Glomerular visceral epithelial cell (primary cell): ENCODE measurements around the gene UBASH3A.

Experiments
- DNase-seq: peaks from one replicate; pipeline ENCODE4 v3.0.0-alpha.2; 2016; ENCODE audit errors: extremely low spot score

The UBASH3A gene

DNA sequence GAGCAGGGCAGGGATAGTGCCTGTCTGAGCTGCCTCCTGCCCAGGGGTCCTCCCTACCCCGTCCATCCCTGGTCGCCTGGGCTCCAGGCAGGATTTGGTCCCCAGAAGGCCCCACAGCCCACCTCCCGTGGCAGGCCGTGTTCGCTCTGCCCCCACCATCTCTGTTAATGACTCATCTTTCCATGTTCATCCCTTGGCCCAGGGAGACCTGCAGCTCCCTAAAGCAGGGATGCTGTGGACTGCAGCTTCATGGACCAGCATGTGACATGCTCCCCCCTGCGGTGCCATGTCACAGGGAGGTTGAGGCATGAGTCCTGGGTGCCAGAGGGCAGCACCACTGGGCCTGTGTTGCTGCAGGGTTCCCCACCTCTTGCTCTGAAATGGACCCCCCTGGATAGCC is 26.8 kb downstream of the UBASH3A start:
- DNase-seq = no peak

DNA sequence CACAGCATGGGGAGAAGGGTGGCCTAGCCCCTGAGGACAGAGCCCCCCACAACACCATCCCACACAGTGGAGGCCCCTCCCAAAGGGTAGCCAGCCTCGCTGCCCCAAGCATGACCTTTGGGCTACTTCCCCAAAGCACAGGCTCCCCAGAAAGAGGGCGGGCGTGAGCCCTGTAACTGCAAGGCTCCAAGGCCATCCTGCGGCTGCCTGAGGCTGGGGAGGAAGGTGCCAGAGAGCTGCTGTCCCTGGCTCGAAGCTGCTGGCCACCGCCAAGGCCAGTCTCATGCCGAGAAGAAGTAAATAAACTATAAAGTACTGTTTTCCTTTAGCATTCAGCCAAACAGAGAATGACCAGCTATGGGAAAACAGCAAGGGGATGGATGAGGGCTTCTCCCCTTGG is 27.5 kb downstream of the UBASH3A start:
- DNase-seq = no peak

DNA sequence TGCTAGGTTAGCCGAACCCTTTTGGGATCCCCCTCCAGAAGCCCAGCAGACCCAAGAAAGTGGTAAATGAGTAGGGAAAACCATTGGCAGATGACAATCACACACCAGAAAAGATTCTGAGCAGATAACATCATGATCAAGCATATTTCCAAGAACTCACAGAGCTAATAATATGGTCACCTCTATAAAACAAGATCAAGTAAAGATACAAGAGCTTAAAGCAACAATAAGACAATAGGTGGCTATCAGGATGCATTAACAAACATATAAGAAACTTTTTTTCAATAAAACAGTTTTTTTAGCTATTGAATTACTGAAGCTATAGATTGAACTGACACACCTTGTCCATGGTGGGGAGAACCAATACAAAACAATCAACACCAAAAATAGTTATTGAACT is 29.0 kb downstream of the UBASH3A start:
- no peak for DNase-seq

DNA sequence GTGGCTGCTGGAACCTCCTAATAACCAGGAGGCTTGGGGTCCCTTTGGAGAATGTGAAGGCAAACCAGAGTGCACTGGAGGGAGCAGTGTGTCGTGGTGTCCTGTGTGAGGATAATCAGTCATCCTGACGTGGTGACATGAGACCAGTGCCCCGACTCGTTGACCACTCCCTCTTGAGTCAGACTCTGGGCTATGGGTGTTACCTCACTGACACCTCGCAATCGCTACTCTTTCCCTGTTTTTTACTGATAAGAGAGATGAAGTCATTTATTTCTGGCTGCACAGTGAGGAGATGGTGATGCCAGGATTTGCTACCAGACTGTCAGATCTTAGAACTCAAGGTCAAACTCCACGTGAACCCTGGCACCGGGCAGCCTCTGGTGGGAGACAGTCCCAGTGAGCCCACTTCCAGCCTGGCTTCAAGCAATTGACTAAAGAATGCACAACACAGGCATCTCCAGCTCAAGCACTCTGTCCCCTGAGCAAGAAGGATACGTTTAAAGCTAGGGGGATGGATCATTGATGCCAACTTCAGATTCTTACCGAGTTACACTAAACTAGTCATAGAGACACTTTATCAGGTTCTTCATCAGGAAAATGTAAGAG is 30.3 kb downstream of the UBASH3A start:
- DNase-seq = no peak

DNA sequence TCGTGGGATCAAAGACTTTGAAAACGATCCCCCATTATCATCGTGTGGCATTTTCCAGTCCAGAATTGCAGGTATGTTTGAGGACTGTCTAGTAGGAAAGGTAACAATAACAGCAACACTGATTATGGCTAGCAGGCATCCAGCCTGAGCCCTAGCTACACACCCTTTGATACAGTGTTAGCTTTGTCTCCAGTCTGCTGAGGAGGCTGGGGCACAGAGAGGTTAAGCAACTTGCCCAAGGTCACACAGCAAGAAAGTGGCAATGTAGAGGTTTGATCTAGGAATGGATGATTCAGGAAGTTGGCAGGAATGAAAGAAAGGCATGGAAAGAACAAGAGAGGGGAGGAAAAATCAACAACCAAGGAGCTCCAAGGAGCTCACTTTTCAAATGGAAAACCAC is 31.2 kb downstream of the UBASH3A start:
- DNase-seq = no peak

DNA sequence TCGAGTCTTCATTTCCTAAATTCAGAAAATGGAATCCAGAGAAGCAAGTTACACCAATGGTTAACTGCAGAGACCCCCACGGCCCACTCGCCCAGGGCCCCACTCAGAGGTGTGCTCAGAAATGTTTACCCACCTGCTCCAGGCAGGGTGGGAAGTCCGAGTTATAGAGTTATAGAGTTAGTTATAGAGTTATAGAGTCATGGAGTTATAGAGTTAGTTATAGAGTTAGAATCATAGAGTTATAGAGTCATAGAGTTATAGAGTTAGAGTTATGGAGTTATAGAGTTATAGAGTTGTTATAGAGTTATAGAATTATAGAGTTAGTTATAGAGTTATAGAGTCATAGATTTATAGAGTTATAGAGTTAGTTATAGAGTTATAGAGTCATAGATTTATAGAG is 31.7 kb downstream of the UBASH3A start:
- DNase-seq = no peak

DNA sequence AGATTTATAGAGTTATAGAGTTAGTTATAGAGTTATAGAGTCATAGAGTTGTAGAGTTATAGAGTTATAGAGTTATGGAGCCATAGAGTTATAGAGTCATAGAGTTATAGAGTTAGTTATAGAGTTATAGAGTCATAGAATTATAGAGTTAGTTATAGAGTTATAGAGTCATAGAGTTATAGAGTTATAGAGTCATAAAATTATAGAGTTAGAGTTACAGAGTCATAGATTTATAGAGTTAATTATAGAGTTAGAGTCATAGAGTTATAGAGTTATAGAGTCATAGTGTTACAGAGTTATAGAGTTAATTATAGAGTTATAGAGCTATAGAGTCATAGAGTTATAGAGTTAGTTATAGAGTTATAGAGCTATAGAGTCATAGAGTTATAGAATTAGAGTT is 32.1 kb downstream of the UBASH3A start:
- DNase-seq = no peak

DNA sequence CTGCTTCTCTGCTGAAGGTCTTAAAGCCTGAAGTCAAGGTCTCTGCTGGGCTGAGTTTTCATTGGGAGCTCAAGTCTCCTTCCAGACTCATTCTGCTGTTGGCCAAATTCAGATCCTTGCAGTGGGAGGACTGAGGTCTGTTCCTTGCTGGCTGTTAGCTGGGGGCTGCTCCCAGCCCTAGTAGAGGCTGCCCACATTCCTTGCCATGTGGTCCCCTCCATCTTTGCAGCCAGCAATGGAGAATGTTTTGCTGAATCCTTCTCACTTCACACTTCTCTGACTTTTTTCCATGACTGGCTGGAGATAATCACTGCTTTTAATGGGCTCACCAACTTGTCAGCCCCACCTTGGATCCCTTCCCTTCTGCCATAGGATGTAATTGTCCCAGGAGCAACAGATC is 33.2 kb downstream of the UBASH3A start:
- no peak for DNase-seq

DNA sequence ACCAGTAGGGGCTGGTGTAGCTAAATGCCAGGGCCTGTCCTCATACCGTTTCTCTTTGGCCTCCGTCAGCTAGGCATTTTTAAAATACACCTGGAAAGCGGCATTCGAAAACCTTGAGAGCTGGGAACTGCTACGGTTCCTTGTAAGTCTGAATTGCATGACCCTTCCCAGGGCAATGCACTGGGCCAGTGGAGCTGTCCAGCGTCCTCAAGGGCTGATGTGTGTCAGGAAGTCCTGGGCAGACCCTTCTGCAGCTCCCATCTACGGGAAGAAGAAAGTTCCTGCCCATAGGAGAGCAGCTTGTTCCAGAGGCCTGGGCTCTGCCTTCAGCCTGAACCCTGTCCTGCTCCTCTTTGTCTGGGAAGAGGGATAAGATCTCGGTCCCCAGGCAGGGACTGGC is 34.1 kb downstream of the UBASH3A start:
- DNase-seq = no peak

DNA sequence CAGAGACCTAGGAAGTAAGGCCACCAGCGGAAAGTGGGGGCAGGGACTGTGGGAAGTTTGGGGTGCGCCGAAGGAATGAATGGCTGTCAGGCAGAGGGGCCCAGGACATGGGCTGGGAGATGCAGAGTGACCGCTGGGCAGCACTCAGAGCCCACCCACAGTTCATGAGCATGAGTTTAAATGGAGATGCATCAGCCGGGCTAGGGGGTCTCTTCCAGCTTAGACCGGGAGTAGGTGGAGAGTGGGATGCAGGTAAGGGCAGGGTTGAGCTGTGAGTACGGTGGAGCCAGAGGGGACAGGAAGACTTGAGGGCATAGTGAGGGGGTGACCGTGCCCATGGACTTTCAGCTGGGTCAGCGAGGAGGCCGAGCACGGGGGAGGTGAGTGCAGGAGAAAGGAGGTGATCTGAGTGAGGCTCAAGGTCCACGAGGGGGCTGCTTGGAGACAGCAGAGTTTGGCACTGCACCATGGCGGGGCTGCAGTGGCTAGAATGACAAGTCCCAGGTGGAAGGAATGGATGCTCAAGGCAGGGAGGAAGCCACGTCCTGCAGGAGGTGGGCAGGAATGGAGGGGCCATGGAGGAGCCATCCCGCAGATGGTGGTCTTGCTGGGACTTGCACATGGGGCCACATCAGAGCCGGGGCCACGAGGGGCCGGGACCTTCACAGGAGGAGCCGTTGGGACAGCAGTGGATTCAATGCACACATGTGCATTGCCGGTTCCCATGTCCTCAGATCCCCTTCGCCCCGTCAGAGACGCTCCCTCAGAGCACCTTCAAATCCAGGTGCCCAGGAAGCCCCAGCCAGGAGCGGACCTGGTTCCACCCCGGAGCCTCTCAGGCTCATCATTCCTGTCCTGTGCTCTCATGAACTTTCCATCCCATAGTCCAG is 34.9 kb downstream of the UBASH3A start:
- no peak for DNase-seq

DNA sequence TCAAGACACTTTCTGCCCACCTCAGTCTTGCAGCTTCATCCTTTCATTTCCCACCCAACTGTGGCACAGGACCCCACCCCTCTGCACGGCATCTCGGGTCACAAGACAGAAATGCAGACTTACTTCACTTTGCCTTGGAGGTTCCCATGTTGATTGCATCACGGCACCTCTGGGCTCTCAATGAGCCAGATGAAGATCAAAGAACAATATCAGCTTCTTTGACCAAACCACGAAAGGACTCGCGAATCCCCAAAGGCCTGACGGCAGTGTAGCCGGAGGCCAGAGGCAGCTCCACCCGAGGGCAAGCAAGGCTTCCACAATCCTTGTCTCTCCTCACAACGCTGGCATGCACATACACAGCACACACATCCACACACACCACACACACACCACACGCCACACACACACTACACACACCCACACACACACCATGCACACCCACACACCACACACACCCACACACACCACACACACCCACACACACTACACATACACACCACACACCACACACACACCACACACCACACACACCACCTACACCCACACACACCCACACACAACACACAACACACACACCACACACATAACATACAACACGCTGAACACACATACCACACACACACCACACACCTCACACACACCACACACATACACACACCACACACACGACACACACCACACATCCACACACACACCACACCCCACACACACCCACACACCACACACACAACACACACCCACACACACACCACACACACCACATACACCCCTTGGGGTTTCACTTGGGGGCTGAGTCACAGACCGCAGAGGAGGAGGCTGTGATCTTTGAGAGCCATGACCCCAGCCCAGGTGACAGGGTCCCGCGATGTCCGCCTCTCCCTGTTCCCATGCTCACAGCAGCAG is 35.8 kb downstream of the UBASH3A start:
- no peak for DNase-seq

DNA sequence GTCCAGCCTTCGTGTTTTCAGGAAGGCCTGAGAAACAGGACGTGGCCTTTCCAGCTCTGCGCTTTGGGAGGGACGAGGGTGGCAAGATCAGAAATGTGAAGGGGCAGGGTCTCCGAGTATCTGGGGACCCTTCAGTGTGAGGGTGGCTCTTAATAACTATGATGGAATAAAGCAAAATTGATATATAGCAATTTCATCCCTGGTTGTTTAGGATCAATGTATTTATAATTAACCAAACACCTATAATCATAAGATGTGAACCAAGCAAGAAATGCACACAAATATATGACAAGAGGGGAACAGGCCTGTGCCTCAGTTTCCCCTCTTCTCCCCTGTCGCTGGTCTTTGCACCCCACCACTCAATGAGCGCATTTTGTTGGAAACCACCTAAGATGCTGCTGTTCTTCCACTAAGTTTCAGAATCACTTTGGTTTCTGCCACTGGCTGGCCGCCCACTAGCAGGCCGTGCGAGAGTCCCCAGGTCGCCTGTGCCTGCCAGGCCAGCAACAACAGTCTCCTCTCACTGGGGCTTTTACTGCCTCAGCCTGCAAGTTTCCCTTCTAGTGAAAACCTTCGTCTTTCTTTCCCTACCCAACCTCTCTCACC is 36.6 kb downstream of the UBASH3A start:
- DNase-seq = no peak

DNA sequence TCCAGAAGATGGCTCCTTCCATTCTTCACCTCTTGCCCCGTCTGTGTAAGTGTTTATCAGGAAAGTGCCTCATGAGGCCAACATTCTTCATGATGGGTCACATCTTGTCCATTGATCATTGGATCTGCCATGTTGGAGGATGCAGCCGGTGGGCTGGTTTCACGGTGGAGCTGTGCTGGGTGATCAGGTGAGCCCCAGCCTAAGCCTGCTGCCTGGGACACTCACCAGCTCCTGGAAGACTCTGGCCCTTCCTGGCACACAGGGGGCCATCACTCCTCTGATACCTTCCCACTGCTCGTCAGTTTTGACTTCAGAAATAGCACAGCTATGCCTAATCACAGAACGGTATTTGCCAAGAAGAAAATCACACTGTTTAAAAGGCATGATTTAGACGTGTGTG is 38.3 kb downstream of the UBASH3A start:
- no peak for DNase-seq

DNA sequence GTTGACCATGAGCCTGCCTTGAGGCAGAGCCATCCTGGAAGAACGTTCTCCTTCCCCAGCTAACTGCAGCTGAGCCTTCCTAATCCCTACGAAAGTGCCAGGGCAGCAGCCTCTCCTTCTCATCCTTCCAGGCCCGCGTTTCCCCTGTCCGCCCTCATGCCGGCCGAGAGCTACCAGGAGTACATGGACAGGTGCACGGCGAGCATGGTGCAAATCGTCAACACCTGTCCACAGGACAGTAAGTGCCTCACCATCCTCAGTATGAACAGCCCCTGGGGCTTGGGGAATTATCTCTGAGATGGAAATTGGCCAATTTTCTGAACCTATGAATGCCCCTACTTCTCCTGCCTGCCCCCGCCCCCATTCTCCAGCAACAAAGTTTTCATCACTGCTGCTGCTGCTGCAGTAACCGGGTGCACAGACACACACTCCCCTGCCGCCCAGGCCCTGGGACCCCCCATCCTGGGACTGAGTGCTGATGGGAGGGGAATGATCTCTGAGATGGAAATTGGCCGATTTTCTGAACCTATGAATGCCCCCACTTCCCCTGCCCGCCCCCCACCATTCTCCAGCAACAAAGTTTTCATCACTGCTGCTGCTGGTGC is 39.6 kb downstream of the UBASH3A start:
- no peak for DNase-seq

DNA sequence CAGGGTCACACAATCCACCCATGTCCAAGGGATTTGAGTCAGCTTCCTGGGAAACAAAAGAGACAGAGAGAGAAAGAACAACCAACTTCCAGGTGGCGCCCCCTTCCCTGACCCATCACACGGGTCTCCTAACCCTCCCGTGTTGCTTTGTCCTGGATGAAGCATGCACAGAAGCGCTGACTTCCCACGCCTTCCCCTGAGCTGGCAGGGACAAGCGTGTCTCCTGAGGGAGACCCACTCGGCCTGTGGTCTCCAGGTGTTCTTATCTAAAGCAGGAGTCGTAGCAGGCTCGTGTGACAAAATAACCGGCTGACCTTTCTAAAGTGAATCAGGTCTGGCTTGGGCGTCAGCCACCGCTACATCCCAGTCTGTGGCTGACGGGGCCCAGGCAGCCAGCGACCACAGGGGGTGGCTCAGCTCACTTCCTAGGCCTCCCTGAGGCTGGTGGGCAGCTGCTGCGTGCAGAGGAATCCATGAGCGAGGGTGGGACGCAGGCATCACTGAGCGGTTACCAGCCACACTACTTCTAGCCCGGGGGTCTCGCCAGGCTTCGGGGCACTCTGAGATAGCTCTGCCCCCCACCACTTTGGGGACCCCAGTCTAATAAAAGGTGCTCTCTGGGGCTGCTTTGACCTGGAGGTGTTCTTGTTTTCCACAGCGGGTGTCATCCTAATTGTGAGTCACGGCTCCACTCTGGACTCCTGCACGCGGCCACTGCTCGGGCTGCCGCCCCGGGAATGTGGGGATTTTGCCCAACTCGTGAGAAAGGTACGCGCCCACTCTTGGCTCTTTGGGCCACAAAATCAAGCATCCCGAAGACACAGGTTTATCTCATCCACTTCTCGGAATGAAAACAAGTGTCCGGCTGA is 40.4 kb downstream of the UBASH3A start:
- DNase-seq = no peak

DNA sequence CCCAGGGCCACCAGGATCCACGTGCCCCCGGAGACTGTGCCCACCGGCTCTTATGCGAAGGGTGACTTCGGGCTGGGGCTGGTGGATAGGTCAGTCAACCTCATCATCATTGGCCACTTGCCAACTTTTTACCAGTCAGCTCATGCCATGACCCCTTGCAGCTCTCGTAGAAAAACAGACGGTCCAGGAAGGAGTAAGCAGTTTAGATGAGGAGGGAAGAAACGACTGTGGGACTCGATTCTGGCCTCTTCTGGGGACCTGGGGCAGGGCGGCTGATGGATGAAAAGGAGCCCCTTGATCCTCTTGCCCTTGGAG is 41.0 kb downstream of the UBASH3A start:
- DNase-seq = no peak

DNA sequence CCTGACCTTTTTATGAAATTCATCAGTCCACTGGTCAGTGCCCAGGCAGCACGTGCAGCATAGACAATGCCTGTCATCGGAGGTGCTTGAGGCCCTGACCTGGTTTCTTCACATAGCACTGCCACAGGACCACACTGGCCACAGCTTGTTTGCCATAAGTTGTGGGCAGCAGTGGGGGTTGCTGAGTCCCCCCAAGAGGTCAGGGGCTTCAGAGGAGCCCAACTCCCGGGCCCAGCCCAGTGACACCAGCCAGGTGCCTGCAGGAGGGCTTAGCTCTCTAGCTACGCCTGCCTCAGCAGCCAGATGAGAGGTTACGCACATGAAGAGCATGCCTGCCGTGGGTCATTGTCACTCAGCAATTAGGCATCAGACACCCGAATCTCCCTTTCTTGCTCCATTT is 41.6 kb downstream of the UBASH3A start:
- DNase-seq = no peak

DNA sequence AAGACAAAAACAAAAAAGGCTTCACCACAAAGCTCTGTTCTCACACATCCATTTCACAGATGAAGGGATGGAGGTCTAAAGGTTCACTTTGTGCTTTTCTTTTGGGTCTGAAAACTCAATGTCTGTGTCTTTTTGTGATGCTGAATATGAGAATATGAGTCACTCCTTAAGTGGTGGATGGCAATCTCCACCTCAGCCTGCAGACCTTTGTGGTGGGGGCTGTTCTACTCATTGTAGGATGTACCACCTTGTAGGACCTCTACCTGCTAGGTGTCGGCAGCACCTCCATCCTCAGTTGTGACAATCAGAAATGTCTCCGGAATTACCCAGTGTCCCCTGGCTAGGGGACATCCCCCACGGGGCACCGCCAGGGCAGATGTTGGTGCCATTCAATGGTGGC is 42.8 kb downstream of the UBASH3A start:
- DNase-seq = no peak

DNA sequence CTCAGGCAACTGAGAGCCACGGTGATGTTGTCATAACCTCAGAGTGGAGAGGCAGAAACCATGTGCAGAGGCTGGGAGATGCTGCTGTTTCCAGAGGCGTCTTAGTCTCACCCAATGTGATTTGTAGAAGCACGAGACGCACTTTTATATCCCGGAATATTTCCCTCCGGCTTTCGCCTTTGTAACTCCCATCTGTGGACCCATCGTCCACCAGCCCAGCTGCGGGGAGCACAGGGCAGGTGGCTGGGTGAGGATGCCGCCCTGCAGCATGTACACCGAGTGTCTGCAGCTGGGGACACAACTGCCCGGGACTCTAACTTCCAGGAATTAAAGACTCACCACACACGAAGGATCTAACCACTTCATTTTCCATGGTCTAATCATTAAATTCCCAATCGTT is 43.5 kb downstream of the UBASH3A start:
- DNase-seq = no peak

DNA sequence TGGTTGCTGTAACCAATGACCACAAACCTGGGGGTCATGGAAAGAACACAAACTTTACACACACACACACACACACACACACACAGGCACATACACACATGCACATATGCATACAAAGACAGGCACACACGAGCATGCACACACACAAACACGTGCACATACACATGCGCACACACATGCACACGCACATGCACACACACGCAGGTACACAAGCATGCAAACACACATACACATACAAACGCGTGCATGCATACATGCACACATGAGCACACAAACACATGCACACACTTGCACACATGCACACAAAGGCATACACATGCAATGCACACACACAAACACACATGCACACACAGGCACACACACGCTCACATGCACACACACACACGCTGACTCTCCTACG is 44.0 kb downstream of the UBASH3A start:
- no peak for DNase-seq

DNA sequence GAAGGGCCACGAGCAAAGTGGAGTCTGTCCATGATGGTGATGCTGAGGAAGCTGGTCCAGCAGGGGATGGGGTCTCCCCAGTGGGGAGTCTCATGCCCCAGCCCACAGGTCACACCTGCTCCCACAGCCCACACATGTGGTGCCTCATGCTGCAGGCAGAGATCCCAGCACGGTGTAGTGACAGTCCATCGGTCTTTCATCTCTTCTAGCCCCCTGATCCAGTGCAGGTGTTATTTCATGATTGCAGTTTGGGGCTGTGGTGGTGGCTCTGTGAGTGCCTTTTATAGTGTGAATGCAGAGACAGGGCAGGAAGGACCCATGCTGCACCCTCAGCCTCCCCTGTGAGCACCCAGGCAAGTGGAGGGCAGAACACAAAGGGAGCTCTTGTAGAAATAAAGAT is 45.0 kb downstream of the UBASH3A start:
- no peak for DNase-seq
